ENCODE measurements around the gene GLIS2. TPM values are rescaled to one million over a fixed set of nuclear protein-coding genes. Genes with fewer than 3 reads are reported as not detected.

GLIS2 gene
- total and polyA plus RNA-seq, 2 of the 4 experiments (the other 2 are of a cell fraction) = 0.36 to 8.4 TPM

DNA sequence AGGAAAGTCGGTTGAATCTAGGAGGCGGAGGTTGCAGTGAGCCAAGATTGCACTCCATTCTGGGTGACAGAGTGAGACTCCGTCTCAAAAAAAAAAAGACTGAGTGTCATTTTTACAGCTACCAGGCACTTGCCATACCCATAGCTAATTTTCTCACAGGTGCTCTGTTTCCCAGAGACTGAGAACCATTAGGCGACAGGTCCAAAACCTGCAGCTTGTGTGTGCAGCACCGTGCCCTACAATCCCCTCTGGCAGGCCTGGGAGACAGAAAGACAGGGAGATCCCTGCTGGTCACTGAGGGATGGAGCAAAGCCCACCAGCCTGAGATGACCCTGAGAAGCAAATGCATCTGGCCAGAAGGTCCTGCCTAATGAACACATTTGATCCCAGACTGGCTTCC, 45.8 kb upstream of the GLIS2 start:
- peaks cover 23 to 48% of the 10 kb centered on the region in 2 experiments for H3K79me1 ChIP-seq (ENCODE audit: low read depth in 1 of 2, low read length in 2 of 2)
- intact Hi-C loops (cut with micrococcal nuclease) (loop anchor here (5.0 kb wide), 2 partner anchors 47 to 132 kb away; partner anchors contain the start of gene GLIS2), in situ Hi-C loops (cut with MboI; ENCODE audit: low sequenced_read_pairs) (no loop called here), dilution Hi-C loops (cut with HindIII; ENCODE audit: low sequenced_read_pairs, unreplicated experiment) (no loop called here)
- no peak overlapping the region for H2BK5ac ChIP-seq (ENCODE audit: low read depth, low read length, poor library complexity, severe bottlenecking)
- no peak for DNase-seq
- no peak overlapping the region for H4K91ac ChIP-seq (ENCODE audit: insufficient read depth, low read depth, low read length)
- no peak overlapping the region; the same call in 1 of the 2 replicates for H2BK20ac ChIP-seq (ENCODE audit: low read depth, low read length)
- H3K27me3 ChIP-seq (ENCODE audit: control insufficient read depth, insufficient read depth, low read length) = no peaks in the 10 kb centered on the region
- no peak overlapping the region for H3K27ac ChIP-seq (ENCODE audit: insufficient read depth, low read length)
- no peak overlapping the region for H3K4me3 ChIP-seq (ENCODE audit: insufficient read depth, low read depth, low read length)
- no peak overlapping the region for H3K56ac ChIP-seq (ENCODE audit: extremely low read depth, insufficient read depth, low read length)
- no peak overlapping the region for H3K23ac ChIP-seq (ENCODE audit: low read depth, low read length)
- H3K4me2 ChIP-seq (ENCODE audit: low read depth, low read length) = no peak overlapping the region
- H3K9ac ChIP-seq (ENCODE audit: low read depth, low read length) = no peak overlapping the region
- no peak overlapping the region; the same call in 1 of the 2 replicates for H3K4ac ChIP-seq (ENCODE audit: low read depth, low read length)
- H4K8ac ChIP-seq (ENCODE audit: low read depth in 2 of 2, low read length in 2 of 2) = 0 out of 4 replicates have a peak overlapping the region, but pooled peaks of 1 of the 2 experiments have one; percentile 12
- BruUV-seq (replicated peaks) = no TSS peak
- H3K36me3 ChIP-seq (ENCODE audit: control insufficient read depth, insufficient read depth, low read length) = no peaks in the 10 kb centered on the region
- H3K18ac ChIP-seq (ENCODE audit: low read depth, low read length) = no peak overlapping the region
- H3K14ac ChIP-seq (replicated peaks; ENCODE audit: low read depth, low read length) = no peak overlapping the region
- no peaks in the 10 kb centered on the region for H3K4me1 ChIP-seq (ENCODE audit: control insufficient read depth, insufficient read depth, low read length)
- peak overlapping the region; percentile 37; the same call in 1 of the 2 replicates for H2AK5ac ChIP-seq (ENCODE audit: low read depth, low read length)
- H2BK120ac ChIP-seq (ENCODE audit: low read depth, low read length) = no peak overlapping the region
- no peak for TF ChIP-seq MAFK (IDR thresholded peaks at IDR 0.05; ENCODE audit: low read depth, low read length)
- TF ChIP-seq MXI1 (IDR thresholded peaks at IDR 0.05; ENCODE audit: borderline replicate concordance, low read depth, low read length) = no peak
- no peak overlapping the region for H4K5ac ChIP-seq (ENCODE audit: low read depth, low read length)
- peaks cover 4% of the 10 kb centered on the region for H3K9me1 ChIP-seq (ENCODE audit: insufficient read depth, low read length)
- WGBS, 2 experiments (ENCODE audit: extremely low coverage in 2 of 2, insufficient read length in 1 of 2) = no CpG with 5 or more reads among the region's 5 CpGs
- peaks cover 3% of the 10 kb centered on the region; the same call in 1 of the 2 replicates for H4K20me1 ChIP-seq (ENCODE audit: insufficient read depth, low read length)
- no peak overlapping the region for H2BK15ac ChIP-seq (ENCODE audit: low read depth, low read length)
- ChIA-PET POLR2A (ENCODE audit: unreplicated experiment) (no interaction called here), CTCF (interaction anchor here (0.6 to 1.5 kb wide), 2 partner anchors 8 to 110 kb away, joined by 3 to 5 read pairs; no protein-coding TSS in a partner anchor)
- H2AK9ac ChIP-seq (replicated peaks; ENCODE audit: low read depth, low read length, poor library complexity) = peak overlapping the region; percentile 19
- H3K9me3 ChIP-seq (ENCODE audit: control insufficient read depth, insufficient read depth, low read length) = no peaks in the 10 kb centered on the region
- no peak for ATAC-seq (ENCODE audit: low read depth)
- no peak overlapping the region for H2AFZ ChIP-seq (replicated peaks; ENCODE audit: low read length, poor library complexity)

Data from IMR-90 (cell line).